Measurements from ENCODE around the gene PHF5A. TPM values are rescaled to one million over a fixed set of nuclear protein-coding genes. Genes with fewer than 3 reads are reported as not detected.
"Not testable (repeated sequence)": the region's sequence is repeated elsewhere in the genome, so short reads cannot be mapped to it uniquely, and the experiment has no call there.

Gene PHF5A
- polyA plus RNA-seq, 1 of the 3 experiments (the other 2 are of a cell fraction), result 39.6 TPM

GRCh38 chr22:41461901-41462300, 6.6 kb downstream of the PHF5A start (continued):
- no peak for TF ChIP-seq CTCF (IDR thresholded peaks at IDR 0.05)
- no peak for TF ChIP-seq ZBTB33 (IDR thresholded peaks at IDR 0.05; ENCODE audit: borderline replicate concordance, low read depth)
- TF ChIP-seq GATA2 (CRISPR knock-in tag; IDR thresholded peaks at IDR 0.05), result no peak
- TF ChIP-seq NRF1 (IDR thresholded peaks at IDR 0.05; ENCODE audit: low read depth, low read length), result no peak

GRCh38 chr22:41460071-41460470, 8.4 kb downstream of the PHF5A start:
- H3K4me3 ChIP-seq (ENCODE audit: low read depth in 2 of 2, low read length in 1 of 2); H3F3A ChIP-seq (replicated peaks; ENCODE audit: insufficient read depth); H3K4me1 ChIP-seq (ENCODE audit: control insufficient read depth in 1 of 2, insufficient read depth in 2 of 2, low read depth in 1 of 2, low read length in 1 of 2); H3K79me2 ChIP-seq (ENCODE audit: insufficient read depth); H3K9me3 ChIP-seq; H3K27ac ChIP-seq (ENCODE audit: low read depth in 2 of 2, low read length in 1 of 2); H4K20me1 ChIP-seq (ENCODE audit: insufficient read depth); CTCF ChIA-PET; H2AFZ ChIP-seq (ENCODE audit: low read depth); DNase-seq; H3K9me2 ChIP-seq; H3K27me3 ChIP-seq (ENCODE audit: insufficient read depth); H3K9ac ChIP-seq; H3K4me2 ChIP-seq: not testable (repeated sequence)
- WGBS (ENCODE audit: low lambda C conversion rate), result 60% methylated on average over 2 of the region's 5 CpGs
- POLR2A ChIA-PET, result interaction anchor here (0.7 to 1.5 kb wide), 2 partner anchors 9 to 381 kb away, joined by 3 to 4 read pairs; partner anchors contain the start of genes ACO2 and PHF5A
- H3K36me3 ChIP-seq (replicated peaks in 1 of 2; ENCODE audit: control insufficient read depth in 1 of 2, insufficient read depth in 2 of 2, low read length in 1 of 2), result peaks cover 4 to 21% of the 10 kb centered on the region in 2 experiments

GRCh38 chr22:41459431-41459830, 9.1 kb downstream of the PHF5A start:
- Histone ChIP-seq H3K4me3 (ENCODE audit: low read depth in 2 of 2, low read length in 1 of 2) (no peak overlapping the region), H3K9ac (no peak overlapping the region), H4K20me1 (ENCODE audit: insufficient read depth) (no peaks in the 10 kb centered on the region), H3K4me1 (ENCODE audit: control insufficient read depth in 1 of 2, insufficient read depth in 2 of 2, low read depth in 1 of 2, low read length in 1 of 2) (no peaks in the 10 kb centered on the region), H3K79me2 (ENCODE audit: insufficient read depth) (peaks cover 9% of the 10 kb centered on the region; the same call in 1 of the 2 replicates), H3K36me3 (replicated peaks in 1 of 2; ENCODE audit: control insufficient read depth in 1 of 2, insufficient read depth in 2 of 2, low read length in 1 of 2) (peaks cover 4 to 16% of the 10 kb centered on the region in 2 experiments), H3K9me3 (no peaks in the 10 kb centered on the region), H3F3A (replicated peaks; ENCODE audit: insufficient read depth) (no peaks in the 10 kb centered on the region), H3K4me2 (no peak overlapping the region), H3K9me2 (no peaks in the 10 kb centered on the region), H2AFZ (ENCODE audit: low read depth) (no peak overlapping the region), H3K27ac (ENCODE audit: low read depth in 2 of 2, low read length in 1 of 2) (no peak overlapping the region), H3K27me3 (ENCODE audit: insufficient read depth) (no peaks in the 10 kb centered on the region)
- no peak for DNase-seq
- POLR2A ChIA-PET, result interaction anchor here (1.5 kb wide), 1 partner anchor 9 kb away, joined by 3 read pairs; the partner anchor contains the start of genes ACO2 and PHF5A
- CTCF ChIA-PET, result no interaction called here
- TF ChIP-seq FOSL2 (IDR thresholded peaks at IDR 0.05; ENCODE audit: borderline replicate concordance, low read depth), result no peak
- no peak for TF ChIP-seq EZH2phosphoT487 (IDR thresholded peaks at IDR 0.05; ENCODE audit: borderline replicate concordance, low read depth)
- TF ChIP-seq CHD2 (IDR thresholded peaks at IDR 0.05; ENCODE audit: low read length, partially characterized antibody), result no peak
- TF ChIP-seq EP300 (IDR thresholded peaks at IDR 0.05; ENCODE audit: borderline replicate concordance in 1 of 2, low read depth in 1 of 2, low read length in 1 of 2), result no peak
- TF ChIP-seq YY1 (IDR thresholded peaks at IDR 0.05; ENCODE audit: low read depth), result no peak
- TF ChIP-seq TEAD4 (IDR thresholded peaks at IDR 0.05; ENCODE audit: borderline replicate concordance, insufficient read depth), result no peak
- no peak for TF ChIP-seq RAD21 (IDR thresholded peaks at IDR 0.05; ENCODE audit: low read length)
- no peak for TF ChIP-seq RFX5 (IDR thresholded peaks at IDR 0.05; ENCODE audit: low read length)
- TF ChIP-seq USF2 (IDR thresholded peaks at IDR 0.05; ENCODE audit: borderline replicate concordance, low read depth, low read length), result no peak
- no peak for TF ChIP-seq PBX3 (IDR thresholded peaks at IDR 0.05)
- TF ChIP-seq MAX (IDR thresholded peaks at IDR 0.05; ENCODE audit: low read depth), result no peak
- WGBS (ENCODE audit: low lambda C conversion rate), result 29% methylated on average over 1 of the region's 1 CpG
